Activated gamma-delta T cell (primary cell): ENCODE results near the gene BEND5.

ENCODE experiments used
- DNase-seq: peaks from one replicate; lab custom pipeline; 2025; lab: John Stamatoyannopoulos, UW
- total RNA-seq, 2 donors: gene quantifications; one replicate each; lab custom pipeline; 2026; lab: John Stamatoyannopoulos, UW

Gene BEND5
- 2.1 to 4.7 reads per million in 2 donors for total RNA-seq

- DNase-seq, result peak; percentile 23
These were observed at the start of gene BEND5 for GRCh38 chr1:48776393-48777218. Gene BEND5 (minus strand): TSS chr1:48776891. CDS start chr1:48776831, 60 bp downstream.

GRCh38 chr1:48823168-48823567 is 46.5 kb upstream of the BEND5 start:
- no peak for DNase-seq

- DNase-seq, result no peak
These were observed 43.8 kb upstream of the BEND5 start for GRCh38 chr1:48820491-48820890.

- no peak for DNase-seq
These were observed 40.9 kb upstream of the BEND5 start for GRCh38 chr1:48817505-48818114.

GRCh38 chr1:48810740-48811139 is 34.0 kb upstream of the BEND5 start:
- no peak for DNase-seq

GRCh38 chr1:48808496-48808895 is 31.8 kb upstream of the BEND5 start:
- DNase-seq, result no peak

GRCh38 chr1:48807554-48808260 is 31.0 kb upstream of the BEND5 start:
- no peak for DNase-seq

- DNase-seq, result no peak
These were observed 26.8 kb upstream of the BEND5 start for GRCh38 chr1:48803474-48803873.

GRCh38 chr1:48794816-48795215 is 18.1 kb upstream of the BEND5 start:
- no peak for DNase-seq

- DNase-seq, result no peak
These were observed 17.2 kb upstream of the BEND5 start for GRCh38 chr1:48793863-48794262.

- no peak for DNase-seq
These were observed 16.3 kb upstream of the BEND5 start for GRCh38 chr1:48792961-48793360.

GRCh38 chr1:48790397-48790796 is 13.7 kb upstream of the BEND5 start:
- DNase-seq, result no peak

- no peak for DNase-seq
These were observed 13.2 kb upstream of the BEND5 start for GRCh38 chr1:48789903-48790302.

- no peak for DNase-seq
These were observed 9.2 kb upstream of the BEND5 start for GRCh38 chr1:48785869-48786268.

GRCh38 chr1:48784301-48784700 is 7.6 kb upstream of the BEND5 start:
- DNase-seq, result no peak

GRCh38 chr1:48777219-48777895 is 666 bp upstream of the BEND5 start:
- DNase-seq, result no peak

GRCh38 chr1:48775831-48776392 is 779 bp downstream of the BEND5 start:
- DNase-seq, result no peak

- DNase-seq, result no peak
These were observed 3.6 kb downstream of the BEND5 start for GRCh38 chr1:48773133-48773532.

- DNase-seq, result no peak
These were observed 4.5 kb downstream of the BEND5 start for GRCh38 chr1:48772211-48772610.

- DNase-seq, result no peak
These were observed 5.1 kb downstream of the BEND5 start for GRCh38 chr1:48771561-48771960.

- DNase-seq, result no peak
These were observed 8.6 kb downstream of the BEND5 start for GRCh38 chr1:48767975-48768510.

GRCh38 chr1:48765335-48765734 is 11.4 kb downstream of the BEND5 start:
- no peak for DNase-seq
